Measurements from ENCODE around the gene ENTHD1.

Gene ENTHD1

GRCh38 chr22:39746600-39747262 is 146.8 kb downstream of the ENTHD1 start:
- no peak overlapping the region for H3K4me3 ChIP-seq (ENCODE audit: low read depth, low read length)
- TF ChIP-seq CTCF (IDR thresholded peaks at IDR 0.05; ENCODE audit: low read depth, low read length, missing control alignments): no peak
- in situ Hi-C loops (cut with HindIII; ENCODE audit: low sequenced_read_pairs): no loop called here
- no peak for DNase-seq (ENCODE audit: low read depth)

- TF ChIP-seq CTCF (IDR thresholded peaks at IDR 0.05; ENCODE audit: low read depth, low read length, missing control alignments): no peak
- DNase-seq (ENCODE audit: low read depth): no peak
- in situ Hi-C loops (cut with HindIII; ENCODE audit: low sequenced_read_pairs): no loop called here
- no peak overlapping the region for H3K4me3 ChIP-seq (ENCODE audit: low read depth, low read length)
Observed at GRCh38 chr22:39745789-39746188, 147.8 kb downstream of the ENTHD1 start.

GRCh38 chr22:39744353-39744752 is 149.2 kb downstream of the ENTHD1 start:
- H3K4me3 ChIP-seq (ENCODE audit: low read depth, low read length): no peak overlapping the region
- TF ChIP-seq CTCF (IDR thresholded peaks at IDR 0.05; ENCODE audit: low read depth, low read length, missing control alignments): no peak
- in situ Hi-C loops (cut with HindIII; ENCODE audit: low sequenced_read_pairs): no loop called here
- DNase-seq (ENCODE audit: low read depth): no peak

DNA sequence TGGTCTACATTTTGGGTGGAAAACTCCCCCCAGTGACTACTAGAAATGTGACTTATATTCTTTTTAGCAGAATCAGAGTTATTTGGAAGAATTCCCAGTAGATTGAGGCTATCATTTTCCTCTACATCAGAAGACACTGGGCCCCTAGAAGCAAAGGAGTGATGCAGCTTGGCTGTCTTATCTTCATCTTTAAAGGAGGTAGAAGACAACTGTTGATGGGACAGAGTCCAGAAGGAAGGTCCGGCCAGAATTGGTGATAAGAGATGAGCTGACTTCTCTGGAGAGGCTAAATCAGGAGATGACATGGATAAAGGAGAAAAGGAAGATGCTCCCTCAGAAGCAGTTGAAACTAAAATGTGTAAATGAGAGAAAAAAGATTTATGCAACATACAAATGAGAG is 149.6 kb downstream of the ENTHD1 start:
- in situ Hi-C loops (cut with HindIII; ENCODE audit: low sequenced_read_pairs): no loop called here
- no peak for TF ChIP-seq CTCF (IDR thresholded peaks at IDR 0.05; ENCODE audit: low read depth, low read length, missing control alignments)
- no peak for DNase-seq (ENCODE audit: low read depth)

GRCh38 chr22:39739338-39740027 is 154.1 kb downstream of the ENTHD1 start:
- in situ Hi-C loops (cut with HindIII; ENCODE audit: low sequenced_read_pairs): no loop called here
- H3K4me3 ChIP-seq (ENCODE audit: low read depth, low read length): no peak overlapping the region
- DNase-seq (ENCODE audit: low read depth): no peak
- no peak for TF ChIP-seq CTCF (IDR thresholded peaks at IDR 0.05; ENCODE audit: low read depth, low read length, missing control alignments)

More for the DNA sequence above, 149.6 kb downstream of the ENTHD1 start:
- H3K4me3 ChIP-seq (ENCODE audit: low read depth, low read length): no peak overlapping the region

GRCh38 chr22:39738746-39739145 is 154.8 kb downstream of the ENTHD1 start:
- TF ChIP-seq CTCF (IDR thresholded peaks at IDR 0.05; ENCODE audit: low read depth, low read length, missing control alignments): no peak
- H3K4me3 ChIP-seq (ENCODE audit: low read depth, low read length): no peak overlapping the region
- DNase-seq (ENCODE audit: low read depth): no peak
- in situ Hi-C loops (cut with HindIII; ENCODE audit: low sequenced_read_pairs): no loop called here
